H1 (cell line): ENCODE results near the gene SOX13. TPM values are rescaled to one million over a fixed set of nuclear protein-coding genes. Genes with fewer than 3 reads are reported as not detected.

ENCODE experiments used
- ASH2L ChIP-seq: fragments of 200-600, 300-600 bp; sonication (generic); IDR thresholded peaks from one replicate; pipeline ENCODE4 v1.7.1; 2017; ENCODE audit warnings: low read length
- CHD2 ChIP-seq: IDR thresholded peaks from 2 replicates; pipeline ENCODE4 v1.6.1; 2012; ENCODE audit warnings: low read length, improper control_type of control experiment
- CREB1 ChIP-seq: IDR thresholded peaks from 2 replicates; pipeline ENCODE4 v1.6.1; 2012; ENCODE audit warnings: inconsistent platforms
- GABPA ChIP-seq: IDR thresholded peaks from 2 replicates; pipeline ENCODE4 v1.6.1; 2011; ENCODE audit warnings: mild to moderate bottlenecking, low read length, moderate library complexity, borderline replicate concordance; ENCODE audit not compliant: insufficient read depth
- KDM4A ChIP-seq: IDR thresholded peaks from one replicate; pipeline ENCODE4 v1.7.1; 2012; ENCODE audit warnings: low read depth, mild to moderate bottlenecking, moderate library complexity, low read length, inconsistent platforms; ENCODE audit not compliant: severe bottlenecking
- PHF8 ChIP-seq: fragments of 200-600 bp; sonication (generic); conservative IDR thresholded peaks from 2 replicates; pipeline ENCODE4 v1.7.1; 2012; ENCODE audit warnings: low read depth, mild to moderate bottlenecking, inconsistent platforms, low read length, moderate library complexity
- POU5F1 ChIP-seq: IDR thresholded peaks from 2 replicates; pipeline ENCODE4 v1.6.1; 2011; ENCODE audit warnings: low read depth, mild to moderate bottlenecking, low read length, moderate library complexity
- polyA plus RNA-seq, 7 experiments: library from polyadenylated mRNA; depleted of rRNA in 3 of 7; stranded (reverse) in 5 of 7; unstranded in 2 of 7; fragments of >200 nt in 5 of 7; fragments of 200-250 nt in 2 of 7; gene quantifications; 1 replicate in 5 of 7; 2 replicates in 1 of 7; 4 replicates in 1 of 7; pipeline versions ENCODE4 v1.2.1 to v1.2.3, GENCODE V29; 2011 to 2013; ENCODE audit warnings: missing spikeins in 2 of 7, mixed read lengths in 2 of 7
- total RNA-seq: library from RNA; stranded (reverse); fragmentation: NEBNext Ultra II Directional; extraction: Animal tissue kit (Norgen Biotek cat#: 25700); gene quantifications from 2 replicates; pipeline ENCODE4 v1.2.1, GENCODE V29; 2021
- TF ChIP-seq, protein P1 (sequence below): IDR thresholded peaks from 2 replicates; pipeline ENCODE4 v1.6.1; 2012; ENCODE audit warnings: inconsistent platforms
- TF ChIP-seq, protein P2 (sequence below), 3 experiments: IDR thresholded peaks; 1 replicate in 2 of 3; 2 replicates in 1 of 3; pipeline versions ENCODE4 v1.5.1 to v1.6.1; 2011; ENCODE audit warnings: low read length in 3 of 3, mild to moderate bottlenecking in 3 of 3, inconsistent platforms in 2 of 3, low read depth in 1 of 3, moderate library complexity in 1 of 3; ENCODE audit not compliant: insufficient read depth in 1 of 3; ENCODE audit errors: control extremely low read depth in 1 of 3
- TF ChIP-seq, protein P3 (sequence below): IDR thresholded peaks from 2 replicates; pipeline ENCODE4 v1.6.1; 2012; ENCODE audit warnings: inconsistent platforms

SOX13 gene
- total and polyA plus RNA-seq, 2 of the 8 experiments (the other 6 are each of a cell fraction or from before 2014, with no cell fraction given): 113 to 173 TPM

DNA sequence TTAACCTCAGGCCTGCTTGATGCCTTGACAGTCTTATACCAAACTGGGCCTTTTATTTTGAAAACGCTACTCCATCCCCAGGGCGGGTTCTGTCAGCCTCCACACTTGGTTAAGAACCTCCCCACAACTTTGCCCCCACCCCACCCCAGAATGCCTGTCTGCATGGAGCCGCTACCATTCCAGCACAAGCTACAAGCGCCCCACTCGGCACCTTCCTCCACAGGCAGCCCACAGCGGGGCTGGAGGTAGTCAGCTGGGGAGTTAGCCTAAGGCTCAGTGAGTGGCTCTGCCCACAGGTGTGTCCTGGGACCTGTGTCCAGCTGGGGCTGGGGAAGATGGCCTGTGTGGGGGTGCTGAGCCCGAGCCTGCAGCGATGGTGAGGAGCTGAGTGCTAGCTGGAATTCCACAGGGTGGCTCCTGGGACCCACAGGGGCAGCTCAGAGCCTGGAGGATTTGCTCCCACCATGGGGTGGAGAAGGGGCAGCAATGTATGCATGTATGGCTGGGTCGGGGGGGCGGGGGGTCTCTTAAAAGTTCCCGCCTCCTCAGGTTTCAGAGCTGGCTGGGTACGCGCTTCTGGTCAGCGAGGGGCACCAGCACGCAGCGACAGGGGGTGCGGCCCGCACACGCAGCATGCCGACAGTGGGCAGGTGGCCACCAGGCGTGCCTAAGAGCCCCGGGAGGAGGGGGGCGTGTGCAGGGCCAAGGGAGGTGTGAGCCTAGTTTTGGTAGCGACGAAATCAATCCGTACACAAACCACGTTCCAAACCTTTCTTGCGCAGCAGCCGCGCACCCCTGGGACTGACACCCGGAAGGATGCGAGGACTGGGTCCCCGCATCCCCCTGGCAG is 78.0 kb downstream of the SOX13 start (continued):
- TF ChIP-seq ASH2L (peak; percentile 16), PHF8 (no peak), CREB1 (no peak), GABPA (no peak), CHD2 (no peak), KDM4A (no peak), POU5F1 (no peak)
- TF ChIP-seq, protein P1, sequence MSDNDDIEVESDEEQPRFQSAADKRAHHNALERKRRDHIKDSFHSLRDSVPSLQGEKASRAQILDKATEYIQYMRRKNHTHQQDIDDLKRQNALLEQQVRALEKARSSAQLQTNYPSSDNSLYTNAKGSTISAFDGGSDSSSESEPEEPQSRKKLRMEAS: peak; percentile 56
- TF ChIP-seq, protein P2, sequence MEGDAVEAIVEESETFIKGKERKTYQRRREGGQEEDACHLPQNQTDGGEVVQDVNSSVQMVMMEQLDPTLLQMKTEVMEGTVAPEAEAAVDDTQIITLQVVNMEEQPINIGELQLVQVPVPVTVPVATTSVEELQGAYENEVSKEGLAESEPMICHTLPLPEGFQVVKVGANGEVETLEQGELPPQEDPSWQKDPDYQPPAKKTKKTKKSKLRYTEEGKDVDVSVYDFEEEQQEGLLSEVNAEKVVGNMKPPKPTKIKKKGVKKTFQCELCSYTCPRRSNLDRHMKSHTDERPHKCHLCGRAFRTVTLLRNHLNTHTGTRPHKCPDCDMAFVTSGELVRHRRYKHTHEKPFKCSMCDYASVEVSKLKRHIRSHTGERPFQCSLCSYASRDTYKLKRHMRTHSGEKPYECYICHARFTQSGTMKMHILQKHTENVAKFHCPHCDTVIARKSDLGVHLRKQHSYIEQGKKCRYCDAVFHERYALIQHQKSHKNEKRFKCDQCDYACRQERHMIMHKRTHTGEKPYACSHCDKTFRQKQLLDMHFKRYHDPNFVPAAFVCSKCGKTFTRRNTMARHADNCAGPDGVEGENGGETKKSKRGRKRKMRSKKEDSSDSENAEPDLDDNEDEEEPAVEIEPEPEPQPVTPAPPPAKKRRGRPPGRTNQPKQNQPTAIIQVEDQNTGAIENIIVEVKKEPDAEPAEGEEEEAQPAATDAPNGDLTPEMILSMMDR (IDR thresholded peaks at IDR 0.05; ENCODE audit: control extremely low read depth in 1 of 3, insufficient read depth in 1 of 3, low read depth in 1 of 3, low read length in 3 of 3): no peak
- TF ChIP-seq, protein P3, sequence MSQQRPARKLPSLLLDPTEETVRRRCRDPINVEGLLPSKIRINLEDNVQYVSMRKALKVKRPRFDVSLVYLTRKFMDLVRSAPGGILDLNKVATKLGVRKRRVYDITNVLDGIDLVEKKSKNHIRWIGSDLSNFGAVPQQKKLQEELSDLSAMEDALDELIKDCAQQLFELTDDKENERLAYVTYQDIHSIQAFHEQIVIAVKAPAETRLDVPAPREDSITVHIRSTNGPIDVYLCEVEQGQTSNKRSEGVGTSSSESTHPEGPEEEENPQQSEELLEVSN: no peak
